HepG2 (cell line): ENCODE data around the gene GAL3ST3. TPM values are rescaled to one million over a fixed set of nuclear protein-coding genes. Genes with fewer than 3 reads are reported as not detected.

ENCODE experiments used
- ATF7 ChIP-seq, 2 experiments: fragments of 450-650 bp in 1 of 2; sonication (generic) in 1 of 2; formaldehyde crosslinking in 1 of 2; IDR thresholded peaks; 2 replicates each; pipeline versions ENCODE4 v1.4.0 to v1.6.1; 2016 to 2020; ENCODE audit warnings: antibody characterized with exemption in 1 of 2, mild to moderate bottlenecking in 1 of 2, missing genetic modification reagents in 1 of 2
- CAMTA2 ChIP-seq: sonication (generic); formaldehyde crosslinking; IDR thresholded peaks from 2 replicates; pipeline ENCODE4 v1.4.0; 2020; ENCODE audit warnings: mild to moderate bottlenecking, missing genetic modification reagents, borderline replicate concordance
- EED ChIP-seq: sonication (generic); formaldehyde crosslinking; IDR thresholded peaks from 2 replicates; pipeline ENCODE4 v1.5.0; 2020; ENCODE audit warnings: mild to moderate bottlenecking, missing genetic modification reagents
- HMGA1 ChIP-seq: sonication (generic); formaldehyde crosslinking; conservative IDR thresholded peaks from 2 replicates; pipeline ENCODE4 v1.4.0; 2020; ENCODE audit warnings: missing genetic modification reagents
- JUN ChIP-seq: sonication (generic); formaldehyde crosslinking; IDR thresholded peaks from 2 replicates; pipeline ENCODE4 v1.4.0; 2020; ENCODE audit warnings: mild to moderate bottlenecking, missing genetic modification reagents
- KDM4B ChIP-seq: sonication (generic); formaldehyde crosslinking; IDR thresholded peaks from 2 replicates; pipeline ENCODE4 v1.4.0; 2020; ENCODE audit warnings: missing genetic modification reagents
- KDM6A ChIP-seq: IDR thresholded peaks from 2 replicates; pipeline ENCODE4 v1.6.1; 2016; ENCODE audit warnings: low read depth
- KLF11 ChIP-seq: IDR thresholded peaks from 2 replicates; pipeline ENCODE4 v1.6.1; 2016; ENCODE audit warnings: missing compliant biosample characterization
- RFX1 ChIP-seq: fragments of 450-650 bp; IDR thresholded peaks from 2 replicates; pipeline ENCODE4 v1.6.1; 2017
- SOX5 ChIP-seq: IDR thresholded peaks from 2 replicates; pipeline ENCODE4 v1.6.1; 2016; ENCODE audit warnings: borderline replicate concordance
- SRSF4 ChIP-seq: fragments of 200-400 bp; formaldehyde crosslinking; IDR thresholded peaks from one replicate; pipeline ENCODE4 v1.6.1; 2018; ENCODE audit warnings: mild to moderate bottlenecking, low read depth, low read length, moderate library complexity; ENCODE audit not compliant: poor library complexity, severe bottlenecking
- ZNF225 ChIP-seq: sonication (generic); formaldehyde crosslinking; IDR thresholded peaks from 2 replicates; pipeline ENCODE4 v1.4.0; 2020; ENCODE audit warnings: mild to moderate bottlenecking, missing genetic modification reagents
- ZNF3 ChIP-seq: IDR thresholded peaks from 2 replicates; pipeline ENCODE4 v1.7.0; 2017; ENCODE audit warnings: inconsistent platforms
- ZNF350 ChIP-seq: sonication (generic); formaldehyde crosslinking; IDR thresholded peaks from 2 replicates; pipeline ENCODE4 v1.4.0; 2020; ENCODE audit warnings: mild to moderate bottlenecking, low read depth, missing genetic modification reagents, borderline replicate concordance
- ZNF510 ChIP-seq: sonication (generic); formaldehyde crosslinking; IDR thresholded peaks from 2 replicates; pipeline ENCODE4 v1.4.0; 2020; ENCODE audit warnings: low read depth, mild to moderate bottlenecking, missing genetic modification reagents
- ZNF891 ChIP-seq: sonication (generic); formaldehyde crosslinking; IDR thresholded peaks from 2 replicates; pipeline ENCODE4 v1.5.0; 2020; ENCODE audit warnings: mild to moderate bottlenecking, missing genetic modification reagents
- polyA plus RNA-seq, 8 experiments: library from polyadenylated mRNA; depleted of rRNA in 3 of 8; stranded (reverse) in 7 of 8; unstranded in 1 of 8; fragments of >200 nt; fragmentation: Illumina TruSeq in 4 of 8; extraction: Trizol in 4 of 8; gene quantifications; 2 replicates each; pipeline versions ENCODE4 v1.2.1 to v1.2.3, GENCODE V29; 2011 to 2016; ENCODE audit warnings: low read depth in 4 of 8, missing spikeins in 1 of 8, mixed read lengths in 1 of 8; ENCODE audit not compliant: insufficient read depth in 1 of 8
- total RNA-seq, 5 experiments: library from RNA; depleted of rRNA; stranded (reverse); fragments of >200 nt; fragmentation: Illumina TruSeq; extraction: Trizol; gene quantifications; 2 replicates each; pipeline ENCODE4 v1.2.3, GENCODE V29; 2016; ENCODE audit warnings: low read depth in 1 of 5
- TF ChIP-seq, protein P1 (sequence below): sonication (generic); formaldehyde crosslinking; IDR thresholded peaks from 2 replicates; pipeline ENCODE4 v1.8.0; 2022; ENCODE audit warnings: mild to moderate bottlenecking, missing genetic modification reagents, moderate library complexity
- TF ChIP-seq, protein P2 (sequence below): sonication (generic); formaldehyde crosslinking; IDR thresholded peaks from 2 replicates; pipeline ENCODE4 v1.4.0; 2020; ENCODE audit warnings: missing genetic modification reagents
- TF ChIP-seq, protein P3 (sequence below): sonication (generic); formaldehyde crosslinking; IDR thresholded peaks from 2 replicates; pipeline ENCODE4 v1.5.0; 2020; ENCODE audit warnings: mild to moderate bottlenecking, missing genetic modification reagents, moderate library complexity
- TF ChIP-seq, protein P4 (sequence below): sonication (generic); formaldehyde crosslinking; IDR thresholded peaks from 2 replicates; pipeline ENCODE4 v1.4.0; 2020; ENCODE audit warnings: missing genetic modification reagents

The GAL3ST3 gene
- total and polyA plus RNA-seq, 2 of the 13 experiments (the other 11 are each of a cell fraction or from before 2014, with no cell fraction given) = not detected

DNA sequence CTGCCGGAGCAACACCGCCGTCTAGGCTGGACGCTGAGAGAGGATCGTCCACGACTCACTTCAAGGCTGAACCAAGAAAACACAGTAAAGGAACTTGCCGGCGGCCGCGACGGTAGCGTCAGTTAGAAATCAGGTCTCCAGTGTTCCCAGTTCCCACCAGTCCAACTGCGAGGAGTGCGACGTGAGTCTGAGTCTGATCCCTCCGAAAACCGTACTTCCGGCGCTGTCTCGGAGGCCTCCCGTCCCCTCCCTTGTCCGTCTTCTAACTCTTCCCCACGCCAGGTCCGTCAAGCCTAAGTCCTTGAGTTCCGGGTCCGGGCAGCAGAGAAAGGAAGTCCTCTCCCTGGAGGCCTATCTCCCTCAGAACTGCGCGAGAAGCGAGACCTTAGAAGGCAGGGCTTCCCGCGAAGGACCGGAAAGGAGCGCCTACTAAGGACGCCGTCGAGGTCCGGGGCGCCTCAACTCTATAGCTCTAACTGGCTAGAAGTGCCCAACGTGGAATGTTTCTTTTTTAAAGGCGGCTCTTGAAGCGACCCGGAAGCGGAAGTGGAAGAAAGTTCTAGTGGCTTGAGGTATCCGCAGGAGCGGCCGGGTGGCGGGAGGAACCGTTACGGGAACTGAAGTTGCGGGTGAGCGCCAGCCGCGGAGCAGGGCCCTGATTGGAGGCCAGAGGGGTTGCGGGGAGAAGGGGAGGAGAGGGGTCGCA, 46.9 kb downstream of the GAL3ST3 start, which contains the start of the genes BANF1 and EIF1AD (continued):
- no peak for TF ChIP-seq ATF7 (IDR thresholded peaks at IDR 0.05)
- TF ChIP-seq ATF7 (CRISPR knock-in tag; IDR thresholded peaks at IDR 0.05) = peak; percentile 78; the same call in 1 of the 2 replicates
- TF ChIP-seq KDM4B (CRISPR knock-in tag) = peak; percentile 95; the same call in 1 of the 2 replicates
- TF ChIP-seq, protein P1, sequence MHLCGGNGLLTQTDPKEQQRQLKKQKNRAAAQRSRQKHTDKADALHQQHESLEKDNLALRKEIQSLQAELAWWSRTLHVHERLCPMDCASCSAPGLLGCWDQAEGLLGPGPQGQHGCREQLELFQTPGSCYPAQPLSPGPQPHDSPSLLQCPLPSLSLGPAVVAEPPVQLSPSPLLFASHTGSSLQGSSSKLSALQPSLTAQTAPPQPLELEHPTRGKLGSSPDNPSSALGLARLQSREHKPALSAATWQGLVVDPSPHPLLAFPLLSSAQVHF (CRISPR knock-in tag) = no peak
- peak; percentile 94; the same call in 1 of the 2 replicates for TF ChIP-seq ZNF350 (CRISPR knock-in tag)
- TF ChIP-seq, protein P2, sequence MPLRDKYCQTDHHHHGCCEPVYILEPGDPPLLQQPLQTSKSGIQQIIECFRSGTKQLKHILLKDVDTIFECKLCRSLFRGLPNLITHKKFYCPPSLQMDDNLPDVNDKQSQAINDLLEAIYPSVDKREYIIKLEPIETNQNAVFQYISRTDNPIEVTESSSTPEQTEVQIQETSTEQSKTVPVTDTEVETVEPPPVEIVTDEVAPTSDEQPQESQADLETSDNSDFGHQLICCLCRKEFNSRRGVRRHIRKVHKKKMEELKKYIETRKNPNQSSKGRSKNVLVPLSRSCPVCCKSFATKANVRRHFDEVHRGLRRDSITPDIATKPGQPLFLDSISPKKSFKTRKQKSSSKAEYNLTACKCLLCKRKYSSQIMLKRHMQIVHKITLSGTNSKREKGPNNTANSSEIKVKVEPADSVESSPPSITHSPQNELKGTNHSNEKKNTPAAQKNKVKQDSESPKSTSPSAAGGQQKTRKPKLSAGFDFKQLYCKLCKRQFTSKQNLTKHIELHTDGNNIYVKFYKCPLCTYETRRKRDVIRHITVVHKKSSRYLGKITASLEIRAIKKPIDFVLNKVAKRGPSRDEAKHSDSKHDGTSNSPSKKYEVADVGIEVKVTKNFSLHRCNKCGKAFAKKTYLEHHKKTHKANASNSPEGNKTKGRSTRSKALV (CRISPR knock-in tag) = no peak
- 0 out of 2 replicates have a peak, but pooled peaks have one; percentile 43 for TF ChIP-seq KDM6A (CRISPR knock-in tag)
- no peak for TF ChIP-seq HMGA1
- TF ChIP-seq JUN = 0 out of 2 replicates have a peak, but pooled peaks have one; percentile 72
- no peak; the same call in 1 of the 2 replicates for TF ChIP-seq ZNF891 (CRISPR knock-in tag)
- peak; percentile 47; the same call in 1 of the 2 replicates for TF ChIP-seq SOX5
- TF ChIP-seq, protein P3, sequence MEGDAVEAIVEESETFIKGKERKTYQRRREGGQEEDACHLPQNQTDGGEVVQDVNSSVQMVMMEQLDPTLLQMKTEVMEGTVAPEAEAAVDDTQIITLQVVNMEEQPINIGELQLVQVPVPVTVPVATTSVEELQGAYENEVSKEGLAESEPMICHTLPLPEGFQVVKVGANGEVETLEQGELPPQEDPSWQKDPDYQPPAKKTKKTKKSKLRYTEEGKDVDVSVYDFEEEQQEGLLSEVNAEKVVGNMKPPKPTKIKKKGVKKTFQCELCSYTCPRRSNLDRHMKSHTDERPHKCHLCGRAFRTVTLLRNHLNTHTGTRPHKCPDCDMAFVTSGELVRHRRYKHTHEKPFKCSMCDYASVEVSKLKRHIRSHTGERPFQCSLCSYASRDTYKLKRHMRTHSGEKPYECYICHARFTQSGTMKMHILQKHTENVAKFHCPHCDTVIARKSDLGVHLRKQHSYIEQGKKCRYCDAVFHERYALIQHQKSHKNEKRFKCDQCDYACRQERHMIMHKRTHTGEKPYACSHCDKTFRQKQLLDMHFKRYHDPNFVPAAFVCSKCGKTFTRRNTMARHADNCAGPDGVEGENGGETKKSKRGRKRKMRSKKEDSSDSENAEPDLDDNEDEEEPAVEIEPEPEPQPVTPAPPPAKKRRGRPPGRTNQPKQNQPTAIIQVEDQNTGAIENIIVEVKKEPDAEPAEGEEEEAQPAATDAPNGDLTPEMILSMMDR (CRISPR knock-in tag) = peak; percentile 44; the same call in 1 of the 2 replicates
- peak; percentile 96 for TF ChIP-seq ZNF510
- TF ChIP-seq ZNF3 = 0 out of 2 replicates have a peak, but pooled peaks have one; percentile 69
- TF ChIP-seq, protein P4, sequence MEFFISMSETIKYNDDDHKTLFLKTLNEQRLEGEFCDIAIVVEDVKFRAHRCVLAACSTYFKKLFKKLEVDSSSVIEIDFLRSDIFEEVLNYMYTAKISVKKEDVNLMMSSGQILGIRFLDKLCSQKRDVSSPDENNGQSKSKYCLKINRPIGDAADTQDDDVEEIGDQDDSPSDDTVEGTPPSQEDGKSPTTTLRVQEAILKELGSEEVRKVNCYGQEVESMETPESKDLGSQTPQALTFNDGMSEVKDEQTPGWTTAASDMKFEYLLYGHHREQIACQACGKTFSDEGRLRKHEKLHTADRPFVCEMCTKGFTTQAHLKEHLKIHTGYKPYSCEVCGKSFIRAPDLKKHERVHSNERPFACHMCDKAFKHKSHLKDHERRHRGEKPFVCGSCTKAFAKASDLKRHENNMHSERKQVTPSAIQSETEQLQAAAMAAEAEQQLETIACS = no peak
- TF ChIP-seq ZNF225 (CRISPR knock-in tag) = peak; percentile 78
- no peak for TF ChIP-seq RFX1
- peak; percentile 89; the same call in 1 of the 2 replicates for TF ChIP-seq KLF11 (CRISPR knock-in tag)
- 0 out of 2 replicates have a peak, but pooled peaks have one; percentile 75 for TF ChIP-seq CAMTA2
- TF ChIP-seq EED (CRISPR knock-in tag) = peak; percentile 67; the same call in 1 of the 2 replicates
- no peak for TF ChIP-seq SRSF4
